Measurements from ENCODE around the gene PID1.

The PID1 gene, protein sequence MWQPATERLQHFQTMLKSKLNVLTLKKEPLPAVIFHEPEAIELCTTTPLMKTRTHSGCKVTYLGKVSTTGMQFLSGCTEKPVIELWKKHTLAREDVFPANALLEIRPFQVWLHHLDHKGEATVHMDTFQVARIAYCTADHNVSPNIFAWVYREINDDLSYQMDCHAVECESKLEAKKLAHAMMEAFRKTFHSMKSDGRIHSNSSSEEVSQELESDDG

GRCh38 chr2:229270551-229271410 lies at the start of gene PID1:
PID1 (minus strand) TSS chr2:229271287; CDS start chr2:229271043, 244 bp downstream.
- peak within 1 kb of the TSS; percentile 79 for H3K4me3 ChIP-seq (replicated peaks; ENCODE audit: low read depth, low read length)

GRCh38 chr2:229319558-229319957 lies 48.5 kb upstream of the PID1 start:
- DNase-seq (ENCODE audit: low read depth): no peak
- TF ChIP-seq, protein P1, sequence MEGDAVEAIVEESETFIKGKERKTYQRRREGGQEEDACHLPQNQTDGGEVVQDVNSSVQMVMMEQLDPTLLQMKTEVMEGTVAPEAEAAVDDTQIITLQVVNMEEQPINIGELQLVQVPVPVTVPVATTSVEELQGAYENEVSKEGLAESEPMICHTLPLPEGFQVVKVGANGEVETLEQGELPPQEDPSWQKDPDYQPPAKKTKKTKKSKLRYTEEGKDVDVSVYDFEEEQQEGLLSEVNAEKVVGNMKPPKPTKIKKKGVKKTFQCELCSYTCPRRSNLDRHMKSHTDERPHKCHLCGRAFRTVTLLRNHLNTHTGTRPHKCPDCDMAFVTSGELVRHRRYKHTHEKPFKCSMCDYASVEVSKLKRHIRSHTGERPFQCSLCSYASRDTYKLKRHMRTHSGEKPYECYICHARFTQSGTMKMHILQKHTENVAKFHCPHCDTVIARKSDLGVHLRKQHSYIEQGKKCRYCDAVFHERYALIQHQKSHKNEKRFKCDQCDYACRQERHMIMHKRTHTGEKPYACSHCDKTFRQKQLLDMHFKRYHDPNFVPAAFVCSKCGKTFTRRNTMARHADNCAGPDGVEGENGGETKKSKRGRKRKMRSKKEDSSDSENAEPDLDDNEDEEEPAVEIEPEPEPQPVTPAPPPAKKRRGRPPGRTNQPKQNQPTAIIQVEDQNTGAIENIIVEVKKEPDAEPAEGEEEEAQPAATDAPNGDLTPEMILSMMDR (IDR thresholded peaks at IDR 0.05; ENCODE audit: low read length, missing control alignments): no peak
- H3K4me3 ChIP-seq (replicated peaks; ENCODE audit: low read depth, low read length): no peak overlapping the region

More at GRCh38 chr2:229270551-229271410, at the start of gene PID1:
- DNase-seq (ENCODE audit: low read depth): peak; percentile 62
- TF ChIP-seq, protein P1 (IDR thresholded peaks at IDR 0.05; ENCODE audit: low read length, missing control alignments): no peak

DNA sequence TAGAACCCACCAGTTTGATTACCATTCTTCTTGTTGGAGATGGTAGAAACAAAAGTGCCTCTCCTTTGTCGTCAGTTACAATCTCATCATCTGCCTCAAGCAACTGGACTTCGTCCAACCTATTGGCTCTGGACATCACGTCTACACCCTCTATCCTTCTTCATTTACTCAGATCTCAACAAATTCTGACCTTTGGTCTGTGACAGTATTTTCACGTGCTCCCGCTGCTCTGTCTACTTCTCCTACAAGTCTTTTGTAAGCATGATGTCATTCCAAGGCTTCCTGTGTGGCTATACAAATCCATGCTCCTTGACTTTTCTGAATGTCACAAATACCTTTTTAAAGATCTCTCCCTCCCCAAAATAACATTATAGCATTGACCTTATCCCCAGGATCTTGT lies 43.0 kb upstream of the PID1 start:
- TF ChIP-seq, protein P1 (IDR thresholded peaks at IDR 0.05; ENCODE audit: low read length, missing control alignments): no peak
- DNase-seq (ENCODE audit: low read depth): peak; percentile 50
- no peak overlapping the region for H3K4me3 ChIP-seq (replicated peaks; ENCODE audit: low read depth, low read length)

GRCh38 chr2:229313591-229313990 lies 42.5 kb upstream of the PID1 start:
- no peak overlapping the region for H3K4me3 ChIP-seq (replicated peaks; ENCODE audit: low read depth, low read length)
- DNase-seq (ENCODE audit: low read depth): peak; percentile 94
- TF ChIP-seq, protein P1 (IDR thresholded peaks at IDR 0.05; ENCODE audit: low read length, missing control alignments): no peak

DNA sequence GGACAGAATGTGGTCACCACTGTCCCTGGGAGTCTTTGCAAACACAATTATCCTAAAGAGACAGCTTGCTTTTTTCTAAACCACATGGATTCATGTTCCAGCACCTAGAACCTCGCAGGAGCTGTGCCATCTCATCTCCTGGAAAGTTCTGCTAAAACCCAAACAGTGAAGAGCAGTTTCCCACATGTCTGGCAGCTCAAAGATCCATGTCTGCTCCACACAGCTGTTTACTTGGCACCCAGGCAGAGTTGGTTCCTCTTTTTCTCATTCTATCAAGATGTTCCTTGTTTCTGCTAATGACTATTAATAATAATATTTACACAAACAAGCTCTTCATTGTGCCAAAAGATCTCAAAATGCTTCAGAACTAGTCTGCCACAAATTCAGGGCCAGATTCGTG lies 30.1 kb upstream of the PID1 start:
- DNase-seq (ENCODE audit: low read depth): no peak
- H3K4me3 ChIP-seq (replicated peaks; ENCODE audit: low read depth, low read length): no peak overlapping the region
- TF ChIP-seq, protein P1 (IDR thresholded peaks at IDR 0.05; ENCODE audit: low read length, missing control alignments): no peak

DNA sequence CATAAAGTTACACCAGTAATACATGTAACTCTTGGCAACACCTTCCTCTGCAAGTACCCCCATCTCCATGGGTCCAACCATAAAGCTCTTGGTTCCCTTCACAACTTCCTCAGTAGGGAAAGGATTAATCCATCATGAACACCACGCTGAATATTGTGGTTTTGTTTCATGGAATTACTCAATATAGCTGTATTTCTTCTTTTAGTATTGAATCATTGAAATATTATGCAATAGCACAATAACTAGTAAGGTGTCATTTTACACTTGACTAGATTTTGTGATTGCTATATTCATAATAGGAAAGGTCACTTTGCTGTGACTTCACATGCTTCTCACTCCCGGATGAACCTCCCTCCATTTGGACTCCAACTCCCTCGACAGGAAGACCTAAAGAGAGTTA lies 29.7 kb upstream of the PID1 start:
- TF ChIP-seq, protein P1 (IDR thresholded peaks at IDR 0.05; ENCODE audit: low read length, missing control alignments): no peak
- DNase-seq (ENCODE audit: low read depth): peak; percentile 42
- no peak overlapping the region for H3K4me3 ChIP-seq (replicated peaks; ENCODE audit: low read depth, low read length)

Measured in fibroblast of pulmonary artery (primary cell).